ENCODE results near the gene TFF3. TPM values are rescaled to one million over a fixed set of nuclear protein-coding genes. Genes with fewer than 3 reads are reported as not detected.

TFF3 gene
- total and polyA plus RNA-seq, 2 experiments from 2014 or later = 84.4 to 589 TPM

DNA sequence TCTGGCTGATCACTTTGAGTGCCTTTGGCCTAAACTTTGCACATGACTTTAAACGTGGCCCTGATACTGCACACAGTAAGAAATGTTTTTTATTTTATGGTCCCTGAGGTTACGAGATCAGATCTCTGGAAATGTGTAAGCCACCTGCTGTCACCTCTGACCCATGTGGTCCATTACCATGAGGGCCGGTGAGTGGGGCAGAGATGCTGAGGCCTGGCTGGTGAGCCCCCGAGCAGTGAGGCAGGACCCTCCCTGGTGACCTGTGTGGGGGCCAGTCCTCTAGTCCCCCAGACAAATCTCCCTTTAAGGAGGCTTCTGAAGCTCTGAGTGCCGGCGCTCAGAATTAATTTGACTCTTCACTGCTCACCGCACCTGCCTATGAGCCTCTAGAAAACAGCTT is 12.4 kb downstream of the TFF3 start:
- Histone ChIP-seq H3K79me2 (no peaks in the 10 kb centered on the region), H3K27me3 (no peaks in the 10 kb centered on the region), H3K9me2 (replicated peaks; ENCODE audit: insufficient read depth) (no peaks in the 10 kb centered on the region), H3K36me3 (replicated peaks; ENCODE audit: insufficient read depth, low read depth) (no peaks in the 10 kb centered on the region), H3K4me2 (no peak overlapping the region), H3K27ac (no peak overlapping the region), H4K20me1 (ENCODE audit: insufficient read depth, poor library complexity, severe bottlenecking) (no peaks in the 10 kb centered on the region), H2AFZ (no peak overlapping the region), H3K4me3 (no peak overlapping the region), H3K9me3 (ENCODE audit: low read depth) (no peaks in the 10 kb centered on the region), H3K4me1 (ENCODE audit: insufficient read depth) (peaks cover 3% of the 10 kb centered on the region)
- WGBS (ENCODE audit: low lambda C conversion rate, missing lambda C conversion rate) = 75% methylated on average over 7 of the region's 7 CpGs
- TF ChIP-seq EZH2phosphoT487 (IDR thresholded peaks at IDR 0.05; ENCODE audit: low read depth, severe bottlenecking, unreplicated experiment) (no peak), EZH2 (IDR thresholded peaks at IDR 0.05; ENCODE audit: borderline replicate concordance) (no peak)
- TF ChIP-seq, protein P1, sequence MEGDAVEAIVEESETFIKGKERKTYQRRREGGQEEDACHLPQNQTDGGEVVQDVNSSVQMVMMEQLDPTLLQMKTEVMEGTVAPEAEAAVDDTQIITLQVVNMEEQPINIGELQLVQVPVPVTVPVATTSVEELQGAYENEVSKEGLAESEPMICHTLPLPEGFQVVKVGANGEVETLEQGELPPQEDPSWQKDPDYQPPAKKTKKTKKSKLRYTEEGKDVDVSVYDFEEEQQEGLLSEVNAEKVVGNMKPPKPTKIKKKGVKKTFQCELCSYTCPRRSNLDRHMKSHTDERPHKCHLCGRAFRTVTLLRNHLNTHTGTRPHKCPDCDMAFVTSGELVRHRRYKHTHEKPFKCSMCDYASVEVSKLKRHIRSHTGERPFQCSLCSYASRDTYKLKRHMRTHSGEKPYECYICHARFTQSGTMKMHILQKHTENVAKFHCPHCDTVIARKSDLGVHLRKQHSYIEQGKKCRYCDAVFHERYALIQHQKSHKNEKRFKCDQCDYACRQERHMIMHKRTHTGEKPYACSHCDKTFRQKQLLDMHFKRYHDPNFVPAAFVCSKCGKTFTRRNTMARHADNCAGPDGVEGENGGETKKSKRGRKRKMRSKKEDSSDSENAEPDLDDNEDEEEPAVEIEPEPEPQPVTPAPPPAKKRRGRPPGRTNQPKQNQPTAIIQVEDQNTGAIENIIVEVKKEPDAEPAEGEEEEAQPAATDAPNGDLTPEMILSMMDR (IDR thresholded peaks at IDR 0.05; ENCODE audit: poor library complexity) = no peak
- DNase-seq (ENCODE audit: low spot score) = no peak

DNA sequence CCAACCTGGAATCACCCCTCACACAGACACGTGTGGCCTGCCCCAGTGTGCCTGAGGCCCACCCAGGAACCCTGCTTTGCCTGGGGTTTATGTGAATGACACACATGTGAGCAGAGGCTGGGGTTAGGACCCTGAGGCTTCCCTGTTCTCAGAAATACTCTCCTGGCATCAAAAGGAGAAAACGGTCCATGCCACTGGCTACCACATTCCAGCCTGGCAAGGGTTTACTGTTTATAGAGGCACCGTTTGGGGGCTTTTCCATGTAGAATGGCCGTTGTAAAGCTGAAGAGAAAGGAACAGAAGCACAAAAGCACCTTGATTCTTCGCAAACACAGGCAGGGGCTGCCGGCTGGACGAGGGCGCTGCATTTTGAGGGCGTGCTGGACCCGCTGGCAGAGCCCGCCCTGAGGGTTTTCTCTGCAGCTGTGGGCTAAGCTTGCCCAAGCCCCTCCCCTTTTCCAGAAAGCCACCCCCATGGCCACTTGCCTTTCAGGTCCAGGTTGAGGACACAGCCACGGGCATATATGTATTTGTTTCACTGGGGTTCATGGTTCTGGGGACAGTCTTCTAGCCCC is 13.0 kb downstream of the TFF3 start:
- Histone ChIP-seq H3K27ac (no peak overlapping the region), H3K4me3 (no peak overlapping the region), H3K9me2 (replicated peaks; ENCODE audit: insufficient read depth) (no peaks in the 10 kb centered on the region), H3K79me2 (no peaks in the 10 kb centered on the region), H3K4me1 (ENCODE audit: insufficient read depth) (peaks cover 3% of the 10 kb centered on the region), H3K36me3 (replicated peaks; ENCODE audit: insufficient read depth, low read depth) (no peaks in the 10 kb centered on the region), H3K27me3 (no peaks in the 10 kb centered on the region), H2AFZ (no peak overlapping the region), H4K20me1 (ENCODE audit: insufficient read depth, poor library complexity, severe bottlenecking) (no peaks in the 10 kb centered on the region), H3K9me3 (ENCODE audit: low read depth) (no peaks in the 10 kb centered on the region), H3K4me2 (no peak overlapping the region)
- no peak for TF ChIP-seq EZH2phosphoT487 (IDR thresholded peaks at IDR 0.05; ENCODE audit: low read depth, severe bottlenecking, unreplicated experiment)
- TF ChIP-seq, protein P1 (IDR thresholded peaks at IDR 0.05; ENCODE audit: poor library complexity) = no peak
- TF ChIP-seq EZH2 (IDR thresholded peaks at IDR 0.05; ENCODE audit: borderline replicate concordance) = no peak
- DNase-seq (ENCODE audit: low spot score) = no peak
- WGBS (ENCODE audit: low lambda C conversion rate, missing lambda C conversion rate) = 76% methylated on average over 12 of the region's 12 CpGs

DNA sequence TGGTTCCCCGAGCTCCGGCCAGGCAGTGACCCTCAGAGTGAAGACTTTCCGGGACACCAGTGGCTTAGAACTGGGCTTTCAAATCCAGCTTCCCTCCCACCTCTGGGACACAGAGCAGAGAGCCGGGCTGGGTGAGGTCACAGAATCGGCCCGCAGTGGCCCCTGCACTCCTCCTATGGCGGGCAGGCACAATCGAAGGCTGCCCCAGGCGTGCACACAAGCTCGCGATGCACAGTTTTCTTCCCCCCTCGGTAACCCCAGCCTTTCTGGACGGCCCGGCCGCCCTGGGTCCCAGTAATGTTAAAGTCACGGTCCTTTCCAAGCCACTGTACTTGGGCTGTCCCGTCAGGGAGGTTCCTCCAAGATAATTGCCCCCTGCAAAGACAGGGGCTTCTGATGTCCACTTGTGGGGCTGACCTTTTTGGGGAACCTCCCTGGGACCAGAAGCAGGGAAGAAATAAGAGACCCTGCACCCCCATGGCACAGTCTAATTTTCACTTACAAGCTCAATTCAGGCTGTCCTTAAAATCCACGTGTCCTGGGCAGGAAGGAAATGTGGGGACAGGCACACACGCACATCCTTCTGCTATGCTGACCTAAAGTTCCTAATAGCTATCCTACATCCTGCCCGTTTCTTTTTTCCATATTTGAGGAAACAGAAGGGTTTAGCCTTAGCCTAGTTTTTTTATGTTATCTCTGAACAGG is 13.7 kb downstream of the TFF3 start:
- no peak overlapping the region for H2AFZ ChIP-seq
- no peak overlapping the region for H3K4me3 ChIP-seq
- H3K9me2 ChIP-seq (replicated peaks; ENCODE audit: insufficient read depth) = no peaks in the 10 kb centered on the region
- no peaks in the 10 kb centered on the region for H4K20me1 ChIP-seq (ENCODE audit: insufficient read depth, poor library complexity, severe bottlenecking)
- whole genome bisulfite sequencing (ENCODE audit: low lambda C conversion rate, missing lambda C conversion rate) = 95% methylated on average over 20 of the region's 20 CpGs
- H3K27ac ChIP-seq = no peak overlapping the region
- H3K9me3 ChIP-seq (ENCODE audit: low read depth) = no peaks in the 10 kb centered on the region
- peaks cover 3% of the 10 kb centered on the region for H3K4me1 ChIP-seq (ENCODE audit: insufficient read depth)
- H3K27me3 ChIP-seq = no peaks in the 10 kb centered on the region
- TF ChIP-seq EZH2phosphoT487 (IDR thresholded peaks at IDR 0.05; ENCODE audit: low read depth, severe bottlenecking, unreplicated experiment) = no peak
- no peaks in the 10 kb centered on the region for H3K79me2 ChIP-seq
- no peak overlapping the region for H3K4me2 ChIP-seq
- H3K36me3 ChIP-seq (replicated peaks; ENCODE audit: insufficient read depth, low read depth) = no peaks in the 10 kb centered on the region
- no peak for DNase-seq (ENCODE audit: low spot score)

DNA sequence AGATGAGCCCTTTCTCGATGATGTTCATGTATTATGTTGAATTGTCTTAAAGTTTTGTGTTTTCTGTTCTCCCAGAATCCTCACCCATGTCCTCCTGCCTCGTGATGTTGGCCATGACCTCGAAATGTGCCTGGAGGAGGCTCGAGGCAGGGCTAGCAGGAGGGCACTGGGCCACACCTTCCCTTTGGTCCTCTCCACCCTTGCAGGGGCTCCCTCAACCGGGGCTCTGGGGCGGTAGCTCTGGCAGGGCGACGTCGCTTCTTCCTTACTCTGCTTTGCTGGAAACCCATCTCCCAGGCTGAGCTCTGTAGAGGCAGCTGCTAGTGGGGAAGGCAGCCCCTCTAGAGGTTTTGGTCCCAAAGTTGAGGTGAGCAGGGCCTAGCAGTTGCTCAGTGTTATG is 14.3 kb downstream of the TFF3 start:
- TF ChIP-seq, protein P1 (IDR thresholded peaks at IDR 0.05; ENCODE audit: poor library complexity) = no peak
- TF ChIP-seq EZH2 (IDR thresholded peaks at IDR 0.05; ENCODE audit: borderline replicate concordance) (no peak), EZH2phosphoT487 (IDR thresholded peaks at IDR 0.05; ENCODE audit: low read depth, severe bottlenecking, unreplicated experiment) (no peak)
- Histone ChIP-seq H3K4me1 (ENCODE audit: insufficient read depth) (peaks cover 3% of the 10 kb centered on the region), H3K27ac (no peak overlapping the region), H4K20me1 (ENCODE audit: insufficient read depth, poor library complexity, severe bottlenecking) (no peaks in the 10 kb centered on the region), H3K36me3 (replicated peaks; ENCODE audit: insufficient read depth, low read depth) (no peaks in the 10 kb centered on the region), H3K9me3 (ENCODE audit: low read depth) (no peaks in the 10 kb centered on the region), H3K4me2 (no peak overlapping the region), H3K4me3 (no peak overlapping the region), H3K9me2 (replicated peaks; ENCODE audit: insufficient read depth) (no peaks in the 10 kb centered on the region), H2AFZ (no peak overlapping the region), H3K79me2 (no peaks in the 10 kb centered on the region), H3K27me3 (no peaks in the 10 kb centered on the region)
- DNase-seq (ENCODE audit: low spot score) = no peak
- WGBS (ENCODE audit: low lambda C conversion rate, missing lambda C conversion rate) = 93% methylated on average over 9 of the region's 9 CpGs
